HepG2 (cell line): Measurements from ENCODE around the gene RBM15B. TPM values are rescaled to one million over a fixed set of nuclear protein-coding genes. Genes with fewer than 3 reads are reported as not detected.

Source experiments
- ATAC-seq: fragments of 200-7000 bp; cut with Tn5 transposase; 3 replicates; pipeline ENCODE4 v1.9.1; 2020; ENCODE audit warnings: mild to moderate bottlenecking, moderate library complexity
- BruUV-seq: library from RNA; stranded (reverse); fragments of 400-500 nt; replicated peaks from 2 replicates; lab custom pipeline; 2021; lab: Mats Ljungman, UMichigan
- CTCF ChIA-PET: fragments of 300-600 bp; formaldehyde crosslinking; extraction: SDS; loops from one replicate; lab custom pipeline; 2021; ENCODE audit warnings: low total read pairs, inconsistent platforms, low intra/inter-chr PET ratio; lab: Yijun Ruan, JAX
- POLR2A ChIA-PET: fragments of 350-600 bp; sonication (Branson Sonifier 250); formaldehyde crosslinking; loops from one replicate; lab custom pipeline; 2020; ENCODE audit warnings: antibody characterized with exemption, inconsistent platforms; lab: Yijun Ruan, JAX
- DNase-seq: peaks from one replicate; pipeline ENCODE4 v3.0.0-alpha.2; 2015; ENCODE audit warnings: low spot score
- FAIRE-seq: peaks from 3 replicates; lab custom pipeline; 2011; peaks lifted over from hg19 to GRCh38; lab: Jason Lieb, UNC
- H2AFZ ChIP-seq: one replicate; pipeline ENCODE4 v1.6.1; 2011; ENCODE audit warnings: low read length, inconsistent platforms
- H3K27ac ChIP-seq: fragments of 300-600 bp; 3 replicates; pipeline ENCODE4 v1.8.0; 2011; ENCODE audit warnings: mixed run types, mild to moderate bottlenecking, mixed read lengths, low read length, inconsistent platforms; ENCODE audit not compliant: insufficient read depth; ENCODE audit errors: extremely low read length
- H3K27me3 ChIP-seq, 2 experiments: fragments of 200-600 bp in 1 of 2; 2 replicates in 1 of 2; 3 replicates in 1 of 2; pipeline versions ENCODE4 v1.6.0 to v1.8.0; 2011; ENCODE audit warnings: low read length in 2 of 2, mild to moderate bottlenecking in 2 of 2, moderate library complexity in 2 of 2, inconsistent platforms in 1 of 2; ENCODE audit not compliant: insufficient read depth in 2 of 2, control insufficient read depth in 1 of 2
- H3K36me3 ChIP-seq, 2 experiments: fragments of 200-600 bp in 1 of 2; replicated peaks in 1 of 2; 2 replicates in 1 of 2; 3 replicates in 1 of 2; pipeline versions ENCODE4 v1.5.1 to v1.8.0; 2011; ENCODE audit warnings: low read length in 2 of 2, inconsistent platforms in 1 of 2; ENCODE audit not compliant: insufficient read depth in 2 of 2, control insufficient read depth in 1 of 2
- H3K4me1 ChIP-seq: 2 replicates; pipeline ENCODE4 v1.5.1; 2012; ENCODE audit warnings: low read length, inconsistent platforms; ENCODE audit not compliant: insufficient read depth
- H3K4me2 ChIP-seq: 2 replicates; pipeline ENCODE4 v1.6.0; 2011; ENCODE audit warnings: low read depth, low read length, inconsistent platforms
- H3K4me3 ChIP-seq, 3 experiments: fragments of 200-600 bp in 1 of 3; sonication (generic), shearing (Covaris generic) in 1 of 3; replicated peaks in 1 of 3; 2 replicates each; pipeline ENCODE4 v1.5.1; 2011 to 2016; ENCODE audit warnings: low read length in 3 of 3, inconsistent platforms in 2 of 3, low read depth in 2 of 3, mild to moderate bottlenecking in 2 of 3, control low read depth in 1 of 3, mixed read lengths in 1 of 3; ENCODE audit not compliant: insufficient read depth in 1 of 3
- H3K79me2 ChIP-seq: one replicate; pipeline ENCODE4 v1.6.1; 2011; ENCODE audit warnings: low read length, inconsistent platforms; ENCODE audit not compliant: insufficient read depth
- H3K9ac ChIP-seq: 2 replicates; pipeline ENCODE4 v1.6.0; 2011; ENCODE audit warnings: mild to moderate bottlenecking, low read depth, low read length, inconsistent platforms; ENCODE audit not compliant: insufficient read depth
- H3K9me3 ChIP-seq: 2 replicates; pipeline ENCODE4 v1.5.1; 2012; ENCODE audit warnings: mild to moderate bottlenecking, low read length
- H4K20me1 ChIP-seq: 2 replicates; pipeline ENCODE4 v1.6.0; 2011; ENCODE audit warnings: inconsistent platforms, mild to moderate bottlenecking, low read length, moderate library complexity; ENCODE audit not compliant: insufficient read depth
- RFXAP ChIP-seq: sonication (generic); formaldehyde crosslinking; IDR thresholded peaks from 2 replicates; pipeline ENCODE4 v1.4.0; 2020; ENCODE audit warnings: missing genetic modification reagents, borderline replicate concordance
- SNAI1 ChIP-seq: sonication (generic); formaldehyde crosslinking; IDR thresholded peaks from 2 replicates; pipeline ENCODE4 v1.5.0; 2020; ENCODE audit warnings: mild to moderate bottlenecking, missing genetic modification reagents, borderline replicate concordance
- ZNF263 ChIP-seq: sonication (generic); formaldehyde crosslinking; IDR thresholded peaks from 2 replicates; pipeline ENCODE4 v1.4.0; 2020; ENCODE audit warnings: missing genetic modification reagents
- WGBS: methylation state at CpG from one replicate; pipeline ENCODE4 v1.1.6; 2017; ENCODE audit warnings: low lambda C conversion rate; 5-methylcytosine and 5-hydroxymethylcytosine counted together
- in situ Hi-C: cut with HindIII; loops from 2 replicates; pipeline ENCODE4 v1.10.0; 2017; ENCODE audit warnings: low pct_unique_long_range_greater_than_20kb; ENCODE audit not compliant: extremely low pct_ligation_motif_present
- intact Hi-C: fragments of 100-400 bp; cut with micrococcal nuclease; formaldehyde crosslinking; loops from one replicate; pipeline ENCODE4 v1.10.0; 2022; ENCODE audit not compliant: unreplicated experiment
- polyA plus RNA-seq, 8 experiments: library from polyadenylated mRNA; depleted of rRNA in 3 of 8; stranded (reverse) in 7 of 8; unstranded in 1 of 8; fragments of >200 nt; fragmentation: Illumina TruSeq in 4 of 8; extraction: Trizol in 4 of 8; gene quantifications; 2 replicates each; pipeline versions ENCODE4 v1.2.1 to v1.2.3, GENCODE V29; 2011 to 2016; ENCODE audit warnings: low read depth in 4 of 8, missing spikeins in 1 of 8, mixed read lengths in 1 of 8; ENCODE audit not compliant: insufficient read depth in 1 of 8
- total RNA-seq, 5 experiments: library from RNA; depleted of rRNA; stranded (reverse); fragments of >200 nt; fragmentation: Illumina TruSeq; extraction: Trizol; gene quantifications; 2 replicates each; pipeline ENCODE4 v1.2.3, GENCODE V29; 2016; ENCODE audit warnings: low read depth in 1 of 5
- TF ChIP-seq, protein P1 (sequence below): sonication (generic); formaldehyde crosslinking; IDR thresholded peaks from 2 replicates; pipeline ENCODE4 v1.4.0; 2020; ENCODE audit warnings: mild to moderate bottlenecking, missing genetic modification reagents

RBM15B gene
- total and polyA plus RNA-seq, 2 of the 13 experiments (the other 11 are each of a cell fraction or from before 2014, with no cell fraction given) = 8.2 to 19.3 TPM

DNA sequence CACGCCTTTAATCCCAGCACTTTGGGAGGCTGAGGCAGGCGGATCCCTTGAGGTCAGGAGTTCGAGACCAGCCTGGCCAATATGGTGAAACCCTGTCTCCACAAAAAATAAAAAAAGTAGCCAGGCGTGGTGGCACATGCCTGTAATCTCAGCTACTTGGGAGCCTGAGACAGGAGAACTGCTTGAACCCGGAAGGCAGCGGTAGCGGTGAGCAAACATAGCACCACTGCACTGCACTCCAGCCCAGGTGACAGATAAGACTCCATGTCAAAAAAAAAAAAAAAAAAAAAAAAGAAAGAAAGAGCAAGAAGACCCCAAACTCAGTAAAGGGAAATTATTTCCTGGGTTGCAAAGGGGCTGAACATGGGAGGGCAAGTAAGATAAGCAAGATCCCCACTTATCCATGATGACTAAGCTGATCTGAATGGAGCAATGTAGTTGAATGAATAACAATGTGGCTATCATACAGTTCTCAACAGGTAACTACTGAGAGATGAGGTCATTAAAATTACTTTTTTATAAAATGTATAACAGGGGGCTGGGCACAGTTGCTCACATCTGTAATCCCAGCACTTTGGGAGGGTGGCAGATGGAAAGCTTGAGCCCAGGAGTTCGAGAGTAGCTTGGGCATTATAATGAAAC lies 46.0 kb downstream of the RBM15B start:
- in situ Hi-C loops = no loop called here
- ChIA-PET CTCF (no interaction called here), POLR2A (no interaction called here)
- H3K9me3 ChIP-seq = no peaks in the 10 kb centered on the region
- no peaks in the 10 kb centered on the region for H3K79me2 ChIP-seq
- no peak overlapping the region for H3K27ac ChIP-seq
- no peak overlapping the region for H3K4me3 ChIP-seq
- 100% methylated on average over 8 of the region's 8 CpGs for WGBS
- TF ChIP-seq, protein P1, sequence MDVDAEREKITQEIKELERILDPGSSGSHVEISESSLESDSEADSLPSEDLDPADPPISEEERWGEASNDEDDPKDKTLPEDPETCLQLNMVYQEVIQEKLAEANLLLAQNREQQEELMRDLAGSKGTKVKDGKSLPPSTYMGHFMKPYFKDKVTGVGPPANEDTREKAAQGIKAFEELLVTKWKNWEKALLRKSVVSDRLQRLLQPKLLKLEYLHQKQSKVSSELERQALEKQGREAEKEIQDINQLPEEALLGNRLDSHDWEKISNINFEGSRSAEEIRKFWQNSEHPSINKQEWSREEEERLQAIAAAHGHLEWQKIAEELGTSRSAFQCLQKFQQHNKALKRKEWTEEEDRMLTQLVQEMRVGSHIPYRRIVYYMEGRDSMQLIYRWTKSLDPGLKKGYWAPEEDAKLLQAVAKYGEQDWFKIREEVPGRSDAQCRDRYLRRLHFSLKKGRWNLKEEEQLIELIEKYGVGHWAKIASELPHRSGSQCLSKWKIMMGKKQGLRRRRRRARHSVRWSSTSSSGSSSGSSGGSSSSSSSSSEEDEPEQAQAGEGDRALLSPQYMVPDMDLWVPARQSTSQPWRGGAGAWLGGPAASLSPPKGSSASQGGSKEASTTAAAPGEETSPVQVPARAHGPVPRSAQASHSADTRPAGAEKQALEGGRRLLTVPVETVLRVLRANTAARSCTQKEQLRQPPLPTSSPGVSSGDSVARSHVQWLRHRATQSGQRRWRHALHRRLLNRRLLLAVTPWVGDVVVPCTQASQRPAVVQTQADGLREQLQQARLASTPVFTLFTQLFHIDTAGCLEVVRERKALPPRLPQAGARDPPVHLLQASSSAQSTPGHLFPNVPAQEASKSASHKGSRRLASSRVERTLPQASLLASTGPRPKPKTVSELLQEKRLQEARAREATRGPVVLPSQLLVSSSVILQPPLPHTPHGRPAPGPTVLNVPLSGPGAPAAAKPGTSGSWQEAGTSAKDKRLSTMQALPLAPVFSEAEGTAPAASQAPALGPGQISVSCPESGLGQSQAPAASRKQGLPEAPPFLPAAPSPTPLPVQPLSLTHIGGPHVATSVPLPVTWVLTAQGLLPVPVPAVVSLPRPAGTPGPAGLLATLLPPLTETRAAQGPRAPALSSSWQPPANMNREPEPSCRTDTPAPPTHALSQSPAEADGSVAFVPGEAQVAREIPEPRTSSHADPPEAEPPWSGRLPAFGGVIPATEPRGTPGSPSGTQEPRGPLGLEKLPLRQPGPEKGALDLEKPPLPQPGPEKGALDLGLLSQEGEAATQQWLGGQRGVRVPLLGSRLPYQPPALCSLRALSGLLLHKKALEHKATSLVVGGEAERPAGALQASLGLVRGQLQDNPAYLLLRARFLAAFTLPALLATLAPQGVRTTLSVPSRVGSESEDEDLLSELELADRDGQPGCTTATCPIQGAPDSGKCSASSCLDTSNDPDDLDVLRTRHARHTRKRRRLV (CRISPR knock-in tag) = no peak
- TF ChIP-seq SNAI1 = no peak
- TF ChIP-seq RFXAP (CRISPR knock-in tag) = no peak
- TF ChIP-seq ZNF263 (CRISPR knock-in tag) = no peak
- H2AFZ ChIP-seq = no peak overlapping the region
- ATAC-seq = no peak
- intact Hi-C loops = no loop called here
- no peaks in the 10 kb centered on the region for H3K27me3 ChIP-seq
- BruUV-seq = no TSS peak
- no peak overlapping the region for H3K4me2 ChIP-seq
- H3K36me3 ChIP-seq = peaks cover 10 to 47% of the 10 kb centered on the region in 2 experiments; a peak in 4 of 5 replicates
- no peaks in the 10 kb centered on the region for H4K20me1 ChIP-seq
- H3K9ac ChIP-seq = no peak overlapping the region
- peaks cover 8% of the 10 kb centered on the region; the same call in 1 of the 2 replicates for H3K4me1 ChIP-seq
- DNase-seq = no peak
- FAIRE-seq = no peak
